Upper lobe of right lung (tissue), 1 donor: ENCODE data around the gene NOTCH4. TPM values are rescaled to one million over a fixed set of nuclear protein-coding genes. Genes with fewer than 3 reads are reported as not detected.

Experiments
- ATAC-seq: fragments of 200-7000 bp; cut with Tn5 transposase; one replicate; pipeline ENCODE4 v1.9.1; 2020; ENCODE audit warnings: mild to moderate bottlenecking, moderate library complexity
- DNase-seq: peaks from one replicate; pipeline ENCODE4 v3.0.0-alpha.2; 2020
- H3K27ac ChIP-seq: fragments of 200-600 bp; one replicate; pipeline ENCODE4 v1.8.0; 2022
- H3K27me3 ChIP-seq: fragments of 200-600 bp; one replicate; pipeline ENCODE4 v1.8.0; 2022; ENCODE audit warnings: mild to moderate bottlenecking
- H3K36me3 ChIP-seq: fragments of 200-600 bp; one replicate; pipeline ENCODE4 v1.8.0; 2022
- H3K4me1 ChIP-seq: fragments of 200-600 bp; one replicate; pipeline ENCODE4 v1.8.0; 2022
- H3K4me3 ChIP-seq: fragments of 200-600 bp; one replicate; pipeline ENCODE4 v1.8.0; 2022; ENCODE audit warnings: mild to moderate bottlenecking
- H3K9me3 ChIP-seq: fragments of 200-600 bp; one replicate; pipeline ENCODE4 v1.8.0; 2022
- CTCF ChIP-seq: fragments of 200-600 bp; IDR thresholded peaks from one replicate; pipeline ENCODE4 v1.8.0; 2022; ENCODE audit warnings: antibody characterized with exemption
- intact Hi-C: fragments of 100-400 bp; cut with DNase I; formaldehyde crosslinking; loops from one replicate; pipeline ENCODE4 v1.11.0; 2022
- microRNA-seq: library from miRNA; unstranded; fragments of <30 nt; microRNA quantifications from one replicate; pipeline ENCODE4 v1.2.0, GENCODE V29; 2020; ENCODE audit warnings: borderline microRNAs expressed
- total RNA-seq: library from RNA; stranded (reverse); fragmentation: NEBNext Ultra II Directional; extraction: Animal tissue kit (Norgen Biotek cat#: 25700); gene quantifications from one replicate; pipeline ENCODE4 v1.2.1, GENCODE V29; 2021
- donor health status: DM: no; HTN: yes; CAD: no; lungs with severe emphysema.

Gene NOTCH4
- total RNA-seq, 1 donor from 2014 or later, result 78.7 TPM

- H3K4me1 ChIP-seq, result peaks cover 21% of the 10 kb centered on the region
- peak overlapping the region; percentile 14 for H3K4me3 ChIP-seq
- TF ChIP-seq CTCF, result no peak
- DNase-seq (no peak), ATAC-seq (no peak)
- H3K27me3 ChIP-seq, result peaks cover 27% of the 10 kb centered on the region
- intact Hi-C loops, result no loop called here
- no peak overlapping the region for H3K27ac ChIP-seq
- H3K9me3 ChIP-seq, result no peaks in the 10 kb centered on the region
- no peaks in the 10 kb centered on the region for H3K36me3 ChIP-seq
These were observed 74.6 kb downstream of the NOTCH4 start for GRCh38 chr6:32149092-32149755.

- ATAC-seq, result peak; percentile 69
- peak overlapping the region; percentile 14 for H3K4me3 ChIP-seq
- no peak for TF ChIP-seq CTCF
- no peak overlapping the region for H3K27ac ChIP-seq
- no peaks in the 10 kb centered on the region for H3K9me3 ChIP-seq
- peaks cover 15% of the 10 kb centered on the region for H3K4me1 ChIP-seq
- intact Hi-C loops, result no loop called here
- no peaks in the 10 kb centered on the region for H3K36me3 ChIP-seq
- peak; percentile 83 for DNase-seq
- peaks cover 27% of the 10 kb centered on the region for H3K27me3 ChIP-seq
These were observed 75.4 kb downstream of the NOTCH4 start for GRCh38 chr6:32148289-32149091.

GRCh38 chr6:32147401-32148132 lies 76.3 kb downstream of the NOTCH4 start:
- Histone ChIP-seq H3K4me3 (no peak overlapping the region), H3K27ac (no peak overlapping the region), H3K9me3 (no peaks in the 10 kb centered on the region), H3K36me3 (no peaks in the 10 kb centered on the region), H3K4me1 (peaks cover 6% of the 10 kb centered on the region), H3K27me3 (peaks cover 27% of the 10 kb centered on the region)
- peak; percentile 7 for TF ChIP-seq CTCF
- DNase-seq (no peak), ATAC-seq (no peak)
- intact Hi-C loops, result no loop called here

GRCh38 chr6:32146687-32147086 lies 77.2 kb downstream of the NOTCH4 start:
- Histone ChIP-seq H3K27me3 (peaks cover 27% of the 10 kb centered on the region), H3K27ac (no peak overlapping the region), H3K36me3 (no peaks in the 10 kb centered on the region), H3K4me1 (no peaks in the 10 kb centered on the region), H3K4me3 (no peak overlapping the region), H3K9me3 (no peaks in the 10 kb centered on the region)
- no peak for DNase-seq
- ATAC-seq, result no peak
- no peak for TF ChIP-seq CTCF
- intact Hi-C loops, result no loop called here

- no peaks in the 10 kb centered on the region for H3K36me3 ChIP-seq
- intact Hi-C loops, result no loop called here
- H3K27ac ChIP-seq, result no peak overlapping the region
- H3K9me3 ChIP-seq, result no peaks in the 10 kb centered on the region
- ATAC-seq, result no peak
- TF ChIP-seq CTCF, result no peak
- no peak for DNase-seq
- H3K27me3 ChIP-seq, result peaks cover 27% of the 10 kb centered on the region
- H3K4me1 ChIP-seq, result no peaks in the 10 kb centered on the region
- no peak overlapping the region for H3K4me3 ChIP-seq
These were observed 77.6 kb downstream of the NOTCH4 start for GRCh38 chr6:32146287-32146686.

Small RNA genes lying within 50 kb of the gene (microRNA-seq; reads per million reads assigned to microRNA genes)
- 0.50 reads per million for gene MIR6721
- not detected for gene MIR6833

Other genes starting within 250 kb of the NOTCH4 start
- gene C4A, start 242.0 kb downstream of the NOTCH4 start, total RNA-seq, result 200 TPM
- gene C4B, start 209.3 kb downstream of the NOTCH4 start, total RNA-seq, result 166 TPM
- 0.61 TPM for gene CYP21A2, start 185.7 kb downstream of the NOTCH4 start, total RNA-seq
- gene TNXB, start 114.7 kb downstream of the NOTCH4 start, total RNA-seq, result 162 TPM
- gene ATF6B, start 95.8 kb downstream of the NOTCH4 start, total RNA-seq, result 78.1 TPM
- gene FKBPL, start 93.8 kb downstream of the NOTCH4 start, total RNA-seq, result 4.3 TPM
- gene PRRT1, start 72.1 kb downstream of the NOTCH4 start, total RNA-seq, result 1.4 TPM
- gene PPT2, start 69.9 kb downstream of the NOTCH4 start, total RNA-seq, result 19.2 TPM
- 14.5 TPM for gene EGFL8, start 59.5 kb downstream of the NOTCH4 start, total RNA-seq
- gene AGPAT1, start 48.0 kb downstream of the NOTCH4 start, total RNA-seq, result 53.0 TPM
- 44.6 TPM for gene RNF5, start 45.7 kb downstream of the NOTCH4 start, total RNA-seq
- 1,590 TPM for gene AGER, start 39.8 kb downstream of the NOTCH4 start, total RNA-seq
- 100 TPM for gene PBX2, start 33.9 kb downstream of the NOTCH4 start, total RNA-seq
- gene GPSM3, start 31.4 kb downstream of the NOTCH4 start, total RNA-seq, result 51.9 TPM
- gene TSBP1, start 147.8 kb upstream of the NOTCH4 start, total RNA-seq, result not detected
- gene BTNL2, start 183.1 kb upstream of the NOTCH4 start, total RNA-seq, result not detected
- 1,444 TPM for gene HLA-DRA, start 215.8 kb upstream of the NOTCH4 start, total RNA-seq